ENCODE results near the gene BLOC1S5. TPM values are rescaled to one million over a fixed set of nuclear protein-coding genes. Genes with fewer than 3 reads are reported as not detected.

BLOC1S5 gene
- total RNA-seq, 4 donors from 2014 or later: 10.7 to 15.3 (median 11.6) TPM

GRCh38 chr6:8075185-8075584 is 11.0 kb upstream of the BLOC1S5 start:
- no peak for DNase-seq (ENCODE audit: low spot score in 2 of 2)
- WGBS, 2 donors: 88 to 94% methylated on average over 4 of the region's 4 CpGs
- H3K4me1 ChIP-seq: no peaks in the 10 kb centered on the region

GRCh38 chr6:8074213-8074612 is 10.0 kb upstream of the BLOC1S5 start:
- TF ChIP-seq EP300 (IDR thresholded peaks at IDR 0.05) (no peak), CTCF (IDR thresholded peaks at IDR 0.05) (no peak), POLR2A (IDR thresholded peaks at IDR 0.05) (no peak)
- no peak overlapping the region for H3K27ac ChIP-seq
- no peaks in the 10 kb centered on the region for H3K4me1 ChIP-seq
- 63 to 73% methylated on average over 4 of the region's 4 CpGs for WGBS, 2 donors
- H3K27me3 ChIP-seq: no peaks in the 10 kb centered on the region
- H3K36me3 ChIP-seq: no peaks in the 10 kb centered on the region
- H3K9me3 ChIP-seq: no peaks in the 10 kb centered on the region
- no peak overlapping the region for H3K4me3 ChIP-seq
- no peak for DNase-seq (ENCODE audit: low spot score in 2 of 2)

More at GRCh38 chr6:8075185-8075584, 11.0 kb upstream of the BLOC1S5 start:
- no peak overlapping the region for H3K27ac ChIP-seq
- H3K4me3 ChIP-seq: no peak overlapping the region
- H3K9me3 ChIP-seq: no peaks in the 10 kb centered on the region
- TF ChIP-seq CTCF (IDR thresholded peaks at IDR 0.05) (no peak), POLR2A (IDR thresholded peaks at IDR 0.05) (no peak), EP300 (IDR thresholded peaks at IDR 0.05) (no peak)
- H3K27me3 ChIP-seq: no peaks in the 10 kb centered on the region
- H3K36me3 ChIP-seq: no peaks in the 10 kb centered on the region

- H3K9me3 ChIP-seq: no peaks in the 10 kb centered on the region
- H3K36me3 ChIP-seq: no peaks in the 10 kb centered on the region
- TF ChIP-seq POLR2A (IDR thresholded peaks at IDR 0.05): no peak
- no peak for DNase-seq (ENCODE audit: low spot score in 2 of 2)
- H3K4me1 ChIP-seq: no peaks in the 10 kb centered on the region
- H3K27me3 ChIP-seq: no peaks in the 10 kb centered on the region
- H3K4me3 ChIP-seq: no peak overlapping the region
- WGBS, 2 donors: 75 to 86% methylated on average over 3 of the region's 3 CpGs
- no peak overlapping the region for H3K27ac ChIP-seq
Measured at GRCh38 chr6:8073758-8074157, 9.6 kb upstream of the BLOC1S5 start.

GRCh38 chr6:8070718-8071117 is 6.5 kb upstream of the BLOC1S5 start:
- Histone ChIP-seq H3K4me3 (no peak overlapping the region), H3K27me3 (no peaks in the 10 kb centered on the region), H3K27ac (no peak overlapping the region), H3K9me3 (no peaks in the 10 kb centered on the region), H3K36me3 (no peaks in the 10 kb centered on the region), H3K4me1 (no peaks in the 10 kb centered on the region)
- DNase-seq (ENCODE audit: low spot score in 2 of 2): no peak
- 93 to 94% methylated on average over 8 of the region's 8 CpGs for WGBS, 2 donors
- TF ChIP-seq CTCF (IDR thresholded peaks at IDR 0.05): no peak
- TF ChIP-seq EP300 (IDR thresholded peaks at IDR 0.05): no peak
- no peak for TF ChIP-seq POLR2A (IDR thresholded peaks at IDR 0.05)

GRCh38 chr6:8069631-8070284 is 5.6 kb upstream of the BLOC1S5 start:
- Histone ChIP-seq H3K27me3 (no peaks in the 10 kb centered on the region), H3K27ac (no peak overlapping the region), H3K4me3 (no peak overlapping the region), H3K9me3 (no peaks in the 10 kb centered on the region), H3K36me3 (no peaks in the 10 kb centered on the region), H3K4me1 (peaks cover 0 to 4% (median 1%) of the 10 kb centered on the region in 4 donors)
- DNase-seq (ENCODE audit: low spot score in 2 of 2): no peak
- TF ChIP-seq EP300 (IDR thresholded peaks at IDR 0.05): no peak
- TF ChIP-seq CTCF (IDR thresholded peaks at IDR 0.05): no peak
- TF ChIP-seq POLR2A (IDR thresholded peaks at IDR 0.05): no peak
- WGBS, 2 donors: 55 to 65% methylated on average over 3 of the region's 3 CpGs

All from tibial nerve (tissue), 4 donors.